Neural crest cell (in vitro differentiated cells): ENCODE data around the gene SIRPD. TPM values are rescaled to one million over a fixed set of nuclear protein-coding genes. Genes with fewer than 3 reads are reported as not detected.

Experiments
- DNase-seq: peaks from one replicate; pipeline ENCODE4 v3.0.0; 2021; ENCODE audit warnings: low read depth, mixed read lengths, low spot score
- H3K27ac Mint-ChIP-seq: one replicate; pipeline ENCODE4 v1.8.0; 2021; ENCODE audit warnings: mild to moderate bottlenecking, mixed read lengths; ENCODE audit not compliant: unreplicated experiment
- H3K27me3 Mint-ChIP-seq: 2 replicates; pipeline ENCODE4 v1.8.0; 2021; ENCODE audit warnings: low read depth, mild to moderate bottlenecking, mixed read lengths
- H3K36me3 Mint-ChIP-seq: 2 replicates; pipeline ENCODE4 v1.8.0; 2021; ENCODE audit warnings: low read depth, mild to moderate bottlenecking, mixed read lengths
- H3K4me1 Mint-ChIP-seq: 2 replicates; pipeline ENCODE4 v1.8.0; 2021; ENCODE audit warnings: mixed read lengths
- H3K4me3 Mint-ChIP-seq: one replicate; pipeline ENCODE4 v1.8.0; 2021; ENCODE audit warnings: mild to moderate bottlenecking, mixed read lengths
- H3K9me3 Mint-ChIP-seq: 2 replicates; pipeline ENCODE4 v1.8.0; 2021; ENCODE audit warnings: mixed read lengths
- CTCF ChIP-seq: fragments of 200-600 bp; sonication (generic); conservative IDR thresholded peaks from 2 replicates; pipeline ENCODE4 v1.5.0; 2021; ENCODE audit warnings: antibody characterized with exemption, mild to moderate bottlenecking
- total RNA-seq: library from RNA; stranded (reverse); gene quantifications from 2 replicates; pipeline ENCODE4 v1.2.1, GENCODE V29; 2021

SIRPD gene
- total RNA-seq, 1 donor from 2014 or later = not detected

- no peak overlapping the region for H3K4me3 Mint-ChIP-seq
- TF ChIP-seq CTCF = no peak
These were observed 19.8 kb downstream of the SIRPD start for GRCh38 chr20:1537731-1538058.

GRCh38 chr20:1536893-1537730 is 20.4 kb downstream of the SIRPD start:
- H3K9me3 Mint-ChIP-seq = peaks cover 5% of the 10 kb centered on the region
- no peak overlapping the region for H3K4me3 Mint-ChIP-seq
- H3K36me3 Mint-ChIP-seq = peaks cover 4% of the 10 kb centered on the region
- H3K4me1 Mint-ChIP-seq = peaks cover under 1% of the 10 kb centered on the region
- no peak overlapping the region for H3K27ac Mint-ChIP-seq
- DNase-seq = no peak
- no peak for TF ChIP-seq CTCF
- peaks cover 22% of the 10 kb centered on the region for H3K27me3 Mint-ChIP-seq

More at GRCh38 chr20:1537731-1538058, 19.8 kb downstream of the SIRPD start:
- DNase-seq = no peak
- Mint-ChIP-seq H3K36me3 (peaks cover 4% of the 10 kb centered on the region), H3K4me1 (peaks cover 6% of the 10 kb centered on the region), H3K27me3 (peaks cover 22% of the 10 kb centered on the region), H3K9me3 (peaks cover 5% of the 10 kb centered on the region), H3K27ac (no peak overlapping the region)

GRCh38 chr20:1535420-1536175 is 21.9 kb downstream of the SIRPD start:
- no peak overlapping the region for H3K4me3 Mint-ChIP-seq
- peaks cover 14% of the 10 kb centered on the region for H3K27me3 Mint-ChIP-seq
- no peak for DNase-seq
- no peaks in the 10 kb centered on the region for H3K9me3 Mint-ChIP-seq
- H3K36me3 Mint-ChIP-seq = no peaks in the 10 kb centered on the region
- TF ChIP-seq CTCF = no peak
- H3K27ac Mint-ChIP-seq = no peak overlapping the region
- H3K4me1 Mint-ChIP-seq = no peaks in the 10 kb centered on the region

GRCh38 chr20:1534526-1534925 is 23.0 kb downstream of the SIRPD start:
- no peaks in the 10 kb centered on the region for H3K36me3 Mint-ChIP-seq
- no peak overlapping the region for H3K4me3 Mint-ChIP-seq
- no peak overlapping the region for H3K27ac Mint-ChIP-seq
- H3K27me3 Mint-ChIP-seq = peaks cover 12% of the 10 kb centered on the region
- TF ChIP-seq CTCF = no peak
- no peaks in the 10 kb centered on the region for H3K4me1 Mint-ChIP-seq
- no peaks in the 10 kb centered on the region for H3K9me3 Mint-ChIP-seq
- no peak for DNase-seq

- DNase-seq = no peak
- TF ChIP-seq CTCF = no peak
- H3K36me3 Mint-ChIP-seq = no peaks in the 10 kb centered on the region
- H3K4me1 Mint-ChIP-seq = no peaks in the 10 kb centered on the region
- H3K4me3 Mint-ChIP-seq = no peak overlapping the region
- H3K9me3 Mint-ChIP-seq = peaks cover 2% of the 10 kb centered on the region
- H3K27ac Mint-ChIP-seq = no peak overlapping the region
- H3K27me3 Mint-ChIP-seq = peaks cover 9% of the 10 kb centered on the region
These were observed 24.4 kb downstream of the SIRPD start for GRCh38 chr20:1533059-1533458.
